CD14-positive monocyte (primary cell): ENCODE results near the gene OPA1. TPM values are rescaled to one million over a fixed set of nuclear protein-coding genes. Genes with fewer than 3 reads are reported as not detected.

Experiments used
- DNase-seq, 3 donors: peaks; one replicate each; pipeline ENCODE4 v3.0.0-alpha.2; 2011 to 2022
- H2AFZ ChIP-seq: 2 replicates; pipeline ENCODE4 v1.6.0; 2012; ENCODE audit warnings: mild to moderate bottlenecking, low read depth, low read length, inconsistent platforms; ENCODE audit not compliant: insufficient read depth, poor library complexity, severe bottlenecking
- H3K27ac ChIP-seq, 2 donors: 1 replicate in 1 of 2; 2 replicates in 1 of 2; pipeline ENCODE4 v1.5.1; 2012 to 2013; ENCODE audit warnings: low read length in 2 of 2, control low read depth in 1 of 2, inconsistent platforms in 1 of 2, low read depth in 1 of 2, mild to moderate bottlenecking in 1 of 2
- H3K27me3 ChIP-seq, 2 donors: one replicate each; pipeline versions ENCODE4 v1.6.0 to v1.6.1; 2011 to 2013; ENCODE audit warnings: low read length in 2 of 2; ENCODE audit not compliant: control insufficient read depth in 2 of 2, insufficient read depth in 2 of 2
- H3K36me3 ChIP-seq, 2 donors: replicated peaks in 1 of 2; 1 replicate in 1 of 2; 2 replicates in 1 of 2; pipeline versions ENCODE4 v1.5.1 to v1.6.1; 2012 to 2013; ENCODE audit warnings: low read length in 2 of 2, control low read depth in 1 of 2, inconsistent platforms in 1 of 2, mild to moderate bottlenecking in 1 of 2; ENCODE audit not compliant: insufficient read depth in 2 of 2, control insufficient read depth in 1 of 2
- H3K4me1 ChIP-seq, 2 donors: 1 replicate in 1 of 2; 2 replicates in 1 of 2; pipeline versions ENCODE4 v1.5.1 to v1.6.1; 2012 to 2013; ENCODE audit warnings: low read length in 2 of 2, control low read depth in 1 of 2, inconsistent platforms in 1 of 2, mild to moderate bottlenecking in 1 of 2, moderate library complexity in 1 of 2; ENCODE audit not compliant: insufficient read depth in 2 of 2, control insufficient read depth in 1 of 2
- H3K4me2 ChIP-seq: replicated peaks from 2 replicates; pipeline ENCODE3; 2012; ENCODE audit warnings: low read length, moderate library complexity, mild to moderate bottlenecking; ENCODE audit not compliant: poor library complexity, severe bottlenecking; ENCODE audit errors: extremely low read depth
- H3K4me3 ChIP-seq, 3 experiments: fragments of 200-600 bp in 1 of 3; sonication (generic) in 1 of 3; replicated peaks in 1 of 3; 1 replicate in 2 of 3; 2 replicates in 1 of 3; pipeline ENCODE4 v1.5.1; 2011 to 2013; ENCODE audit warnings: low read length in 3 of 3, mild to moderate bottlenecking in 3 of 3, control low read depth in 2 of 3, low read depth in 2 of 3, inconsistent platforms in 1 of 3, moderate library complexity in 1 of 3
- H3K79me2 ChIP-seq: 2 replicates; pipeline ENCODE4 v1.6.0; 2012; ENCODE audit warnings: mild to moderate bottlenecking, control low read depth, inconsistent platforms, low read length, moderate library complexity; ENCODE audit not compliant: insufficient read depth
- H3K9ac ChIP-seq: 2 replicates; pipeline ENCODE4 v1.6.0; 2017; ENCODE audit warnings: low read length, mild to moderate bottlenecking; ENCODE audit not compliant: insufficient read depth, poor library complexity, severe bottlenecking
- H3K9me3 ChIP-seq, 2 donors: replicated peaks in 1 of 2; 1 replicate in 1 of 2; 2 replicates in 1 of 2; pipeline versions ENCODE4 v1.5.1 to v1.6.1; 2012 to 2013; ENCODE audit warnings: low read length in 2 of 2, control low read depth in 1 of 2; ENCODE audit not compliant: control insufficient read depth in 1 of 2, insufficient read depth in 1 of 2
- H4K20me1 ChIP-seq: 2 replicates; pipeline ENCODE4 v1.6.0; 2012; ENCODE audit warnings: mild to moderate bottlenecking, low read length, control low read depth, moderate library complexity; ENCODE audit not compliant: insufficient read depth
- H3K27ac Mint-ChIP-seq, 7 donors: one replicate each; pipeline ENCODE4 v1.8.0; 2020; ENCODE audit warnings: mild to moderate bottlenecking in 7 of 7, mixed read lengths in 7 of 7, moderate library complexity in 6 of 7, inconsistent platforms in 2 of 7
- H3K27me3 Mint-ChIP-seq, 3 donors: one replicate each; pipeline ENCODE4 v1.8.0; 2021 to 2022; ENCODE audit warnings: low read depth in 3 of 3, mild to moderate bottlenecking in 3 of 3, mixed read lengths in 3 of 3, moderate library complexity in 3 of 3, inconsistent platforms in 1 of 3
- H3K36me3 Mint-ChIP-seq, 2 donors: one replicate each; pipeline ENCODE4 v1.8.0; 2020; ENCODE audit warnings: mixed read lengths in 2 of 2, inconsistent platforms in 1 of 2, mild to moderate bottlenecking in 1 of 2
- H3K4me1 Mint-ChIP-seq: one replicate; pipeline ENCODE4 v1.8.0; 2020; ENCODE audit warnings: mild to moderate bottlenecking, mixed read lengths
- H3K4me3 Mint-ChIP-seq, 2 donors: one replicate each; pipeline ENCODE4 v1.8.0; 2020; ENCODE audit warnings: mild to moderate bottlenecking in 2 of 2, mixed read lengths in 2 of 2, moderate library complexity in 1 of 2
- H3K9me3 Mint-ChIP-seq, 7 donors: one replicate each; pipeline ENCODE4 v1.8.0; 2020 to 2022; ENCODE audit warnings: mixed read lengths in 7 of 7, mild to moderate bottlenecking in 6 of 7, moderate library complexity in 6 of 7, inconsistent platforms in 2 of 7
- CTCF ChIP-seq: fragments of 200-600 bp; IDR thresholded peaks from one replicate; pipeline ENCODE4 v1.8.0; 2022; ENCODE audit warnings: antibody characterized with exemption, mild to moderate bottlenecking
- WGBS: methylation state at CpG from one replicate; pipeline ENCODE4 v1.1.5; 2013; ENCODE audit warnings: missing lambda C conversion rate; ENCODE audit not compliant: insufficient coverage; 5-methylcytosine and 5-hydroxymethylcytosine counted together
- intact Hi-C, 2 donors: fragments of 100-400 bp; cut with micrococcal nuclease; formaldehyde crosslinking; loops; one replicate each; pipeline versions ENCODE4 v1.15.0 to v1.15.1; 2023
- polyA plus RNA-seq, 3 donors: library from polyadenylated mRNA; depleted of rRNA in 1 of 3; unstranded in 2 of 3; stranded (reverse) in 1 of 3; fragments of 300-500 nt in 2 of 3; fragments of >200 nt in 1 of 3; fragmentation: Illumina TruSeq in 2 of 3; gene quantifications; 1 replicate in 2 of 3; 2 replicates in 1 of 3; pipeline ENCODE4 v1.2.3, GENCODE V29; 2012 to 2021

Gene OPA1
- polyA plus RNA-seq, 3 donors: 15.4 to 26.5 (median 18.1) TPM

GRCh38 chr3:193711166-193711485 lies 118.1 kb downstream of the OPA1 start:
- Histone ChIP-seq H3K9ac (no peak overlapping the region), H3K4me2 (no peak overlapping the region), H3K27ac (no peak overlapping the region), H3K27me3 (no peaks in the 10 kb centered on the region), H3K4me3 (no peak overlapping the region), H2AFZ (no peak overlapping the region), H3K4me1 (peaks cover 3% of the 10 kb centered on the region in 2 donors), H4K20me1 (no peaks in the 10 kb centered on the region), H3K9me3 (peaks cover 10 to 12% of the 10 kb centered on the region in 2 donors), H3K36me3 (no peaks in the 10 kb centered on the region), H3K79me2 (no peaks in the 10 kb centered on the region)
- H3K9me3 Mint-ChIP-seq: peaks cover 5 to 20% (median 14%) of the 10 kb centered on the region in 7 donors
- 96% methylated on average over 8 of the region's 8 CpGs for WGBS
- DNase-seq: no peak
- H3K27me3 Mint-ChIP-seq: peaks cover 2 to 3% (median 3%) of the 10 kb centered on the region in 3 donors
- no peak overlapping the region for H3K4me3 Mint-ChIP-seq
- H3K36me3 Mint-ChIP-seq: no peaks in the 10 kb centered on the region
- no peak for TF ChIP-seq CTCF
- peak overlapping the region in 1 of 7 donors; percentile 50 for H3K27ac Mint-ChIP-seq
- peaks cover 5% of the 10 kb centered on the region for H3K4me1 Mint-ChIP-seq
- intact Hi-C loops: no loop called here

- no peak for TF ChIP-seq CTCF
- no peak overlapping the region for H3K9ac ChIP-seq
- intact Hi-C loops: no loop called here
- H4K20me1 ChIP-seq: no peaks in the 10 kb centered on the region
- H3K27ac ChIP-seq: no peak overlapping the region
- peaks cover 10 to 12% of the 10 kb centered on the region in 2 donors for H3K9me3 ChIP-seq
- no peaks in the 10 kb centered on the region for H3K79me2 ChIP-seq
- no peak overlapping the region for H3K4me3 ChIP-seq
- Mint-ChIP-seq H3K27me3 (peaks cover 2 to 3% (median 3%) of the 10 kb centered on the region in 3 donors), H3K27ac (no peak overlapping the region), H3K36me3 (no peaks in the 10 kb centered on the region), H3K4me3 (no peak overlapping the region), H3K9me3 (peaks cover 5 to 20% (median 15%) of the 10 kb centered on the region in 7 donors), H3K4me1 (peaks cover 9% of the 10 kb centered on the region)
- no peaks in the 10 kb centered on the region for H3K27me3 ChIP-seq
- no peak overlapping the region for H3K4me2 ChIP-seq
- no peak for DNase-seq
- WGBS: 100% methylated on average over 7 of the region's 9 CpGs
- H3K36me3 ChIP-seq: no peaks in the 10 kb centered on the region
- peaks cover 7 to 8% of the 10 kb centered on the region in 2 donors for H3K4me1 ChIP-seq
- no peak overlapping the region for H2AFZ ChIP-seq
These were observed 118.5 kb downstream of the OPA1 start for GRCh38 chr3:193711523-193711963.
